ENCODE results near the gene TMEM178A.
"Not testable (repeated sequence)": the region's sequence is repeated elsewhere in the genome, so short reads cannot be mapped to it uniquely, and the experiment has no call there.

The TMEM178A gene

GRCh38 chr2:39625927-39626270 is 39.8 kb upstream of the TMEM178A start:
- no peaks in the 10 kb centered on the region for H3K27me3 ChIP-seq (ENCODE audit: insufficient read depth, low read depth)
- no peaks in the 10 kb centered on the region for H3K36me3 ChIP-seq (ENCODE audit: insufficient read depth)
- H3K9ac ChIP-seq: no peak overlapping the region
- H3K4me2 ChIP-seq: no peak overlapping the region
- H4K20me1 ChIP-seq (ENCODE audit: insufficient read depth): no peaks in the 10 kb centered on the region
- H3K27ac ChIP-seq: no peak overlapping the region
- no peaks in the 10 kb centered on the region for H3K79me2 ChIP-seq (ENCODE audit: insufficient read depth, low read depth)
- H2AFZ ChIP-seq (ENCODE audit: low read depth): no peak overlapping the region
- H3K4me1 ChIP-seq (ENCODE audit: low read depth, poor library complexity, severe bottlenecking): no peaks in the 10 kb centered on the region
- TF ChIP-seq, protein P1, sequence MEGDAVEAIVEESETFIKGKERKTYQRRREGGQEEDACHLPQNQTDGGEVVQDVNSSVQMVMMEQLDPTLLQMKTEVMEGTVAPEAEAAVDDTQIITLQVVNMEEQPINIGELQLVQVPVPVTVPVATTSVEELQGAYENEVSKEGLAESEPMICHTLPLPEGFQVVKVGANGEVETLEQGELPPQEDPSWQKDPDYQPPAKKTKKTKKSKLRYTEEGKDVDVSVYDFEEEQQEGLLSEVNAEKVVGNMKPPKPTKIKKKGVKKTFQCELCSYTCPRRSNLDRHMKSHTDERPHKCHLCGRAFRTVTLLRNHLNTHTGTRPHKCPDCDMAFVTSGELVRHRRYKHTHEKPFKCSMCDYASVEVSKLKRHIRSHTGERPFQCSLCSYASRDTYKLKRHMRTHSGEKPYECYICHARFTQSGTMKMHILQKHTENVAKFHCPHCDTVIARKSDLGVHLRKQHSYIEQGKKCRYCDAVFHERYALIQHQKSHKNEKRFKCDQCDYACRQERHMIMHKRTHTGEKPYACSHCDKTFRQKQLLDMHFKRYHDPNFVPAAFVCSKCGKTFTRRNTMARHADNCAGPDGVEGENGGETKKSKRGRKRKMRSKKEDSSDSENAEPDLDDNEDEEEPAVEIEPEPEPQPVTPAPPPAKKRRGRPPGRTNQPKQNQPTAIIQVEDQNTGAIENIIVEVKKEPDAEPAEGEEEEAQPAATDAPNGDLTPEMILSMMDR (conservative IDR thresholded peaks at IDR 0.05; ENCODE audit: low read depth, low read length): no peak
- no peak overlapping the region for H3K4me3 ChIP-seq (IDR thresholded peaks at IDR 0.05; ENCODE audit: insufficient read depth, low read depth, low read length)

DNA sequence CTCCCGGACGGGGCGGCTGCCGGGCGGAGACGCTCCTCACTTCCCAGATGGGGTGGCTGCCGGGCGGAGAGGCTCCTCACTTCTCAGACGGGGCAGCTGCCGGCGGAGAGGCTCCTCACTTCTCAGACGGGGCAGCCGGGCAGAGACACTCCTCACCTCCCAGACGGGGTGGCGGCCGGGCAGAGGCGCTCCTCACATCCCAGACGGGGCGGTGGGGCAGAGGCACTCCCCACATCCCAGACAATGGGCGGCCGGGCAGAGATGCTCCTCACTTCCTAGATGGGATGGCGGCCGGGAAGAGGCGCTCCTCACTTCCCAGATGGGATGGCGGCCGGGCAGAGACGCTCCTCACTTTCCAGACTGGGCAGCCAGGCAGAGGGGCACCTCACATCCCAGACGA is 37.4 kb upstream of the TMEM178A start:
- not testable (repeated sequence) for H3K79me2 ChIP-seq (ENCODE audit: insufficient read depth, low read depth); H4K20me1 ChIP-seq (ENCODE audit: insufficient read depth); H3K4me1 ChIP-seq (ENCODE audit: low read depth, poor library complexity, severe bottlenecking); H3K36me3 ChIP-seq (ENCODE audit: insufficient read depth); H3K27me3 ChIP-seq (ENCODE audit: insufficient read depth, low read depth); H3K27ac ChIP-seq; H2AFZ ChIP-seq (ENCODE audit: low read depth); H3K4me2 ChIP-seq; H3K9ac ChIP-seq; H3K4me3 ChIP-seq (IDR thresholded peaks at IDR 0.05; ENCODE audit: insufficient read depth, low read depth, low read length)

DNA sequence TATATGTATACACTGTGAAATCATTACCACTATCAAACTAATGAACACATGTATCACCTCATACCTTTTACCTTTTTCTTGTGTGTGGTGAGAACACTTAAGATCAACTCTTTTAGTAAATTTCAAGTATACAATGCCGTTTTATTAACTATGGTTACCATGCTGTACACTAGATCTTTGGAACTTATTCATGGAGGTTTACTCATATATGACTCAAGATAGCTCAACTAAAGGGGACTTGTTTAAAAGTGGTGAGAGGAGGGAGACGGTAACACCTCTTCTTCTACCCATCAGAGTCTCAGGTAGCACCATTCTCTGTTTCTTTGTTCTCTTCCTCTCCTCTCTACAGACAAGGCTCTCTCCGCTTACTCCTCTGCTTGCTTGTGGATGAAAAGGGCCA is 36.1 kb upstream of the TMEM178A start:
- Histone ChIP-seq H3K4me3 (IDR thresholded peaks at IDR 0.05; ENCODE audit: insufficient read depth, low read depth, low read length) (no peak overlapping the region), H3K4me2 (no peak overlapping the region), H3K4me1 (ENCODE audit: low read depth, poor library complexity, severe bottlenecking) (no peaks in the 10 kb centered on the region), H2AFZ (ENCODE audit: low read depth) (no peak overlapping the region), H3K9ac (no peak overlapping the region), H3K36me3 (ENCODE audit: insufficient read depth) (0 out of 2 replicates have a peak, but pooled peaks cover 4% of the 10 kb centered on the region), H4K20me1 (ENCODE audit: insufficient read depth) (no peaks in the 10 kb centered on the region), H3K27ac (no peak overlapping the region), H3K27me3 (ENCODE audit: insufficient read depth, low read depth) (no peaks in the 10 kb centered on the region), H3K79me2 (ENCODE audit: insufficient read depth, low read depth) (no peaks in the 10 kb centered on the region)
- TF ChIP-seq, protein P1 (conservative IDR thresholded peaks at IDR 0.05; ENCODE audit: low read depth, low read length): no peak

DNA sequence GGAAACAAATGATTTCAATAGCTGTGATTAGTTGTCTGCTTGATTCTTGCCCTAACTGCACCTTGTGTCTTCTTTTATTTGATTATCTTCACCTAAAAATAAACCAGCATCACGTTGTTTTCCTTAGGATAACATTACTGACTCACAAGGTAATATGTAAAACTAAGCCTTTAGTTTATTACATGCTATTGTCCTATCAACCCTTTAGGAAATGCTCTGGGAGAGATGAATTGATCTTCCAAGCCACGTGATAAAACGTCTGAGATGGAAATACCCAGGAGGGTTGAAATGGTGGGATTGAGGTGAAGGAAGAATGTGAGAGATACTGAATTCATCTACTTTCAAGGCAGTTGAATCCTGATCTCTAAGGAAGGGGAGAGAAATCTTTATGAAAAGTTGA is 34.5 kb upstream of the TMEM178A start:
- Histone ChIP-seq H3K27ac (no peak overlapping the region), H3K79me2 (ENCODE audit: insufficient read depth, low read depth) (no peaks in the 10 kb centered on the region)

DNA sequence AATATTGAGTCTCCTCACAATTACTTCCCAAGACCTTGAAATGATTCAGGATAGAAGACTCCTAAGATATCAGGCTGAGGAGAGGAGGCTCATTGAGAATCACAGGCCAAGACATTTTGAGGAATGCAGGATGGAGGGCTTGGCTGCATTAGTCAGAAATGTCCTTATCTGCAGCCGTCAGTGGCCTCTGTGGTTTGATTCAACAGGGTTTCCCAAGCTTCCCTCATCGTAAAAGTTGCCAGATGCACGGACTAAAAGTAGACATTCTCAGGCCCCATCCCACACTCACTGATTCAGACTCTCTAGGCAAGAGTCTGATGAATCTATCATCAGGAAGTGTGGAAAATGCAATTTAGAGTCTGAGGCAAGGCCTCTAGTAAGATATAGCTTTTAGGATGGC is 34.0 kb upstream of the TMEM178A start:
- TF ChIP-seq, protein P1 (conservative IDR thresholded peaks at IDR 0.05; ENCODE audit: low read depth, low read length): no peak
- H3K4me2 ChIP-seq: no peak overlapping the region
- H3K27ac ChIP-seq: no peak overlapping the region
- H3K79me2 ChIP-seq (ENCODE audit: insufficient read depth, low read depth): no peaks in the 10 kb centered on the region
- no peak overlapping the region for H3K4me3 ChIP-seq (IDR thresholded peaks at IDR 0.05; ENCODE audit: insufficient read depth, low read depth, low read length)
- H4K20me1 ChIP-seq (ENCODE audit: insufficient read depth): no peaks in the 10 kb centered on the region
- no peaks in the 10 kb centered on the region for H3K4me1 ChIP-seq (ENCODE audit: low read depth, poor library complexity, severe bottlenecking)
- H3K9ac ChIP-seq: no peak overlapping the region
- H3K36me3 ChIP-seq (ENCODE audit: insufficient read depth): 0 out of 2 replicates have a peak, but pooled peaks cover 4% of the 10 kb centered on the region
- H3K27me3 ChIP-seq (ENCODE audit: insufficient read depth, low read depth): no peaks in the 10 kb centered on the region
- H2AFZ ChIP-seq (ENCODE audit: low read depth): no peak overlapping the region

More for the DNA sequence above, 34.5 kb upstream of the TMEM178A start:
- Histone ChIP-seq H3K27me3 (ENCODE audit: insufficient read depth, low read depth) (no peaks in the 10 kb centered on the region), H3K4me3 (IDR thresholded peaks at IDR 0.05; ENCODE audit: insufficient read depth, low read depth, low read length) (no peak overlapping the region), H4K20me1 (ENCODE audit: insufficient read depth) (no peaks in the 10 kb centered on the region), H2AFZ (ENCODE audit: low read depth) (no peak overlapping the region), H3K9ac (no peak overlapping the region), H3K36me3 (ENCODE audit: insufficient read depth) (0 out of 2 replicates have a peak, but pooled peaks cover 4% of the 10 kb centered on the region), H3K4me1 (ENCODE audit: low read depth, poor library complexity, severe bottlenecking) (no peaks in the 10 kb centered on the region), H3K4me2 (no peak overlapping the region)
- TF ChIP-seq, protein P1 (conservative IDR thresholded peaks at IDR 0.05; ENCODE audit: low read depth, low read length): no peak
